ENCODE data around the gene BCAR1. TPM values are rescaled to one million over a fixed set of nuclear protein-coding genes. Genes with fewer than 3 reads are reported as not detected.

Gene BCAR1
- total RNA-seq, 5 donors from 2014 or later (not counting 1 experiment from before 2014, with no cell fraction given) = 0.49 to 1.6 (median 0.98) TPM

DNA sequence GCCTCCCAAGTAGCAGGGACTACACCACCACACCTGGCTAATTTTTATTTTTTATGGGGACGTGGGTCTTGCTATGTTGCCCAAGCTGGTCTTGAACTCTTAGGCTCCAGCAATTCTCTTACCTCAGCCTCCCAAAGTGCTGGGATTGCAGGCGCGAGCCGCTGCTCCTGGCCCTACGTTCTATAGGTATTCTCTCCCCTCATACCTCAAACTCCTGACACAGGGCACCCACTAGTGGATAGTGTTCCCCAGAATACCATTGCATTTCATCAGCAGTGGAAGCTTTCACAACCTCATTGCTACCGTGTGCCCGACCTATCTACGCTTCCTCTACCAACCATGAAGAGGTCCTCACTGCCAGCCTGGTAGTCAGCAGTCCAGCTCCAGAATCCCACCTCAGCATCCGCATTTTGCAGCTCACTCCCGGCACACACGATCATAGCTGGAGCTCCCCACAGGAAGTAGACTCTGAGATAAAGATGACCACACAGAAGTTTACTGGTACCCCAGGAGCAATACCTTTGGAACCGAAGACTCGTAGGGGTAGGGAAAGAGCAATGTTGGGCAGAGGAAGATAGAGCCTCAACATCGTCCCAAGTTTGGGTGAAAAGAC, 53.8 kb downstream of the BCAR1 start:
- Histone ChIP-seq H3K4me3 (ENCODE audit: control insufficient read depth in 1 of 2, extremely low read depth in 1 of 2, low read length in 1 of 2) (no peak overlapping the region), H3K36me3 (ENCODE audit: control insufficient read depth in 2 of 2, extremely low read depth in 1 of 2, insufficient read depth in 1 of 2, low read length in 1 of 2) (no peaks in the 10 kb centered on the region), H3K4me1 (ENCODE audit: control insufficient read depth in 1 of 2, extremely low read depth in 1 of 2, insufficient read depth in 2 of 2, low read length in 2 of 2) (peaks cover 2 to 17% of the 10 kb centered on the region in 2 experiments), H3K9me3 (no peaks in the 10 kb centered on the region), H3K27ac (ENCODE audit: low read length) (no peak overlapping the region), H3K27me3 (replicated peaks in 1 of 2; ENCODE audit: control insufficient read depth in 2 of 2, extremely low read depth in 1 of 2, insufficient read depth in 2 of 2, low read length in 1 of 2) (peaks cover 0 to 32% of the 10 kb centered on the region in 2 experiments)
- ChIA-PET POLR2A (no interaction called here), CTCF (interaction anchor here (0.6 to 2.9 kb wide), 9 partner anchors 36 to 267 kb away, joined by 3 to 61 read pairs (median 3); partner anchors contain the start of genes CFDP1 (in 1 of the 2) and TMEM170A (in 1 of the 2))
- WGBS (ENCODE audit: insufficient coverage) = 51% methylated on average over 9 of the region's 14 CpGs
- no peak for DNase-seq
- Mint-ChIP-seq H3K4me1 (peaks cover 18 to 20% (median 18%) of the 10 kb centered on the region in 3 donors), H3K4me3 (no peak overlapping the region), H3K9me3 (no peaks in the 10 kb centered on the region), H3K27ac (no peak overlapping the region), H3K36me3 (no peaks in the 10 kb centered on the region), H3K27me3 (peaks cover 15 to 18% of the 10 kb centered on the region in 2 donors)
- no peak for ATAC-seq (replicated peaks in 1 of 4)

DNA sequence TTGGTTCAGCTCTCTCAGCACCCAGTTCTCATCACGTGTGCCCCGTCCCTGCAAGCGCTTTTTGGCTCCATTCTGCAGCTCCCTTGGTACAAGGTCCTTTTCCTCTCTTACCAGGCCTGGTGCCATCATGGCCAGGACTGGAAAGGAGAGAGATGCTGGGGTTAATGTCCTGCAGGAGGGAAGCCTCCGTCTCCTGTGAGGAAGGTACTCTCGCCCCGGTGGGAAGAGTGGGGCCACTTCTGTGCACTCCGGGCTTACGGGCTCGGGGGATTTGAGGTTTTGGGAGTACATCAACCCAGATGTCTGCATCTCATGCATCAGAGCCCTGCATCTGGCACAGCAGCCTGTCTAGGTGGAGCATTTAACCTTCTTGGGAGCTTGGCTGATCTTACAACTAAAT, 54.6 kb downstream of the BCAR1 start:
- H3K4me1 ChIP-seq (ENCODE audit: control insufficient read depth in 1 of 2, extremely low read depth in 1 of 2, insufficient read depth in 2 of 2, low read length in 2 of 2) = peaks cover 2 to 14% of the 10 kb centered on the region in 2 experiments
- H3K36me3 ChIP-seq (ENCODE audit: control insufficient read depth in 2 of 2, extremely low read depth in 1 of 2, insufficient read depth in 1 of 2, low read length in 1 of 2) = no peaks in the 10 kb centered on the region
- no peak overlapping the region for H3K27ac Mint-ChIP-seq
- no peaks in the 10 kb centered on the region for H3K9me3 Mint-ChIP-seq
- H3K36me3 Mint-ChIP-seq = no peaks in the 10 kb centered on the region
- ChIA-PET CTCF (interaction anchor here (0.6 to 1.0 kb wide), 3 partner anchors 13 to 185 kb away, joined by 3 to 6 read pairs (median 3); no protein-coding TSS in a partner anchor), POLR2A (no interaction called here)
- no peak overlapping the region for H3K27ac ChIP-seq (ENCODE audit: low read length)
- DNase-seq = no peak
- WGBS (ENCODE audit: insufficient coverage) = 75% methylated on average over 6 of the region's 9 CpGs
- peaks cover 15 to 16% (median 16%) of the 10 kb centered on the region in 3 donors for H3K4me1 Mint-ChIP-seq
- H3K4me3 Mint-ChIP-seq = no peak overlapping the region
- no peaks in the 10 kb centered on the region for H3K9me3 ChIP-seq
- H3K27me3 Mint-ChIP-seq = peaks cover 16 to 18% of the 10 kb centered on the region in 2 donors
- ATAC-seq (replicated peaks in 1 of 4) = no peak
- peaks cover 0 to 32% of the 10 kb centered on the region in 2 experiments for H3K27me3 ChIP-seq (replicated peaks in 1 of 2; ENCODE audit: control insufficient read depth in 2 of 2, extremely low read depth in 1 of 2, insufficient read depth in 2 of 2, low read length in 1 of 2)
- H3K4me3 ChIP-seq (ENCODE audit: control insufficient read depth in 1 of 2, extremely low read depth in 1 of 2, low read length in 1 of 2) = no peak overlapping the region

DNA sequence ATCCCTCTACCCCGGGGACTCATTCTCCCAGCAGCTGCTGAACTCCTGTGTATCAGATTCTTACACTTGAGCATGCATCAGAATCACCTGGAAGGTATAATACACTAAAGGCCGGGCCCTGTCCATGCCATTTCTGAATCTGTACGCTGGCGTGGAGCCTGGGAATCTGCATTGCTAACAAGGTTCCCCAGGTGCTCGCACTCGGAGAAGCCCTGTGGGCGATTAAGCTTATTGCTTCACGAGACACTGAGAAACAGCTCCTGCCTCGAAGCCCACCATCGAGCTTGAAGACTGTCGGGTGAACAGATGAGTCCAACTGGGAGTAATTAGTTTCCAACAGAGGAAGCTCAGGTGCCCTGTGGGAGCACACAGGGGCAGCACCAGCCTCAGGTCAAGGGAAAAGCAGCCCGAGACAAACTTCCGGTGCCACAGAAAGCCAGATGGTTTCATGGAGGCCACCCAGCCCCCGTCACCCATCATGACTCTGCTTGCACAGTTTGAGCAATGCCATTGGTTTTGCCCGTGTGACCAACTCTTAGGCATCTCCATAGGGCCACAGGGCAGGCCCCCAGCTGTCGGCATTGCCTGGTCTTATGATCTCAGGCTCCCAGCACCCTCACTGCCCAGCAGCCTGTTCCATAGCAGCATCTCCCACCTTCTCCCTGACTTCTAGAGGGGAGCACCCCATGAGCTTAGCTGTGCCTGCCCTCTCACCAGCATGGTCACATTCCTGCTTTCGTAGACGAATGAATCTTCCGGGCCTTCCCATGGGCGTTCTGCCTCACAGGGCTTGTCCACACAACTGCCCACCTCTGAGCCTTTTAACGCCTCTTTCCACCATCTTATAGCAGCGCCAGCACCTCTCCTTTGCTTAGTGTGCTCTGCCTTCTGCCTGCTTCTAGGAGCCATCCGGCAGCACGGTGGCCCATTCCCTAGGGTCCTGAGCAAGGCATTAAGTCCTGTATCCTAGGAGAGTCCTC, 55.3 kb downstream of the BCAR1 start:
- H3K27me3 Mint-ChIP-seq = peaks cover 16 to 18% of the 10 kb centered on the region in 2 donors
- no peaks in the 10 kb centered on the region for H3K36me3 ChIP-seq (ENCODE audit: control insufficient read depth in 2 of 2, extremely low read depth in 1 of 2, insufficient read depth in 1 of 2, low read length in 1 of 2)
- ATAC-seq (replicated peaks in 1 of 4) = no peak
- no peak overlapping the region for H3K4me3 Mint-ChIP-seq
- H3K27ac ChIP-seq (ENCODE audit: low read length) = no peak overlapping the region
- H3K9me3 Mint-ChIP-seq = no peaks in the 10 kb centered on the region
- WGBS (ENCODE audit: insufficient coverage) = 84% methylated on average over 24 of the region's 24 CpGs
- POLR2A ChIA-PET = no interaction called here
- H3K36me3 Mint-ChIP-seq = no peaks in the 10 kb centered on the region
- no peak for DNase-seq
- CTCF ChIA-PET = interaction anchor here (0.6 to 1.0 kb wide), 4 partner anchors 12 to 209 kb away, joined by 3 to 11 read pairs (median 4); no protein-coding TSS in a partner anchor
- no peak overlapping the region for H3K4me3 ChIP-seq (ENCODE audit: control insufficient read depth in 1 of 2, extremely low read depth in 1 of 2, low read length in 1 of 2)
- peaks cover 8 to 11% (median 10%) of the 10 kb centered on the region in 3 donors for H3K4me1 Mint-ChIP-seq
- peaks cover under 1 to 9% of the 10 kb centered on the region in 2 experiments for H3K4me1 ChIP-seq (ENCODE audit: control insufficient read depth in 1 of 2, extremely low read depth in 1 of 2, insufficient read depth in 2 of 2, low read length in 2 of 2)
- H3K27ac Mint-ChIP-seq = no peak overlapping the region
- H3K27me3 ChIP-seq (replicated peaks in 1 of 2; ENCODE audit: control insufficient read depth in 2 of 2, extremely low read depth in 1 of 2, insufficient read depth in 2 of 2, low read length in 1 of 2) = peaks cover 0 to 32% of the 10 kb centered on the region in 2 experiments
- no peaks in the 10 kb centered on the region for H3K9me3 ChIP-seq

DNA sequence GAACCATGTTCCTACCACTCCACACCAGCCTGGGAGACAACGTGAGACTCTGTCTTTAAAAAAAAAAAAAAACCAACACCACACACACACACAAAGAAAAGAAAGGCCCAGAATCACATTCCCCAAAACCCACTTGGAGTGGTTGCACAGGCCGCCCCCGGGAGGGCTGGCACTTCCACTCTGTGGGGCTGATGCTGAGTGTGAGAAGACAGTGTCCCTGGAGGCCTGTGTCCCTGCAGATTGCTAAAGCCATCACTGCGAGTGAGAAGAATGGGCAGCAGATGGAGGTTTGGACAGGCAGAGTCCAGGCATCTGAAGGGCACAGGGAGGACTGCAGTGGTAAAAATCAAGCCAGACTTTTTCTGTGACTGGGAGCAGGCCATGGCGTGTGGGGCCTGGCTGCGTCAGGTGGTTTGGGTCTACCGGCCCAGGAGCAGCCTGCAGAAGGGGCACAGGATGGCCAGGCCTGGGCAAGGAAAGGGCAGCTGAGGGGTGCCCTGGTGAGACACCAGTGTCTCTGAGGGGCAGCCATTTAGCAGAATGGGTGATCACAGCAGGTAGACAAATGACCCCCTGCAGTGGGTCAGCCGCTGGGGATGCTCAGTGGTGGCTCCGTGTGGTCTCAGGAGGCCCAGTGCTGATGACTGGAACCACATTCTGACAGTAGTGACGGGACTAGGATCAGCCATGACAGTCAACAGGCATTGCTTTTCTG, 57.5 kb downstream of the BCAR1 start:
- Histone ChIP-seq H3K27me3 (replicated peaks in 1 of 2; ENCODE audit: control insufficient read depth in 2 of 2, extremely low read depth in 1 of 2, insufficient read depth in 2 of 2, low read length in 1 of 2) (peaks cover 0 to 33% of the 10 kb centered on the region in 2 experiments), H3K4me3 (ENCODE audit: control insufficient read depth in 1 of 2, extremely low read depth in 1 of 2, low read length in 1 of 2) (no peak overlapping the region), H3K27ac (ENCODE audit: low read length) (no peak overlapping the region), H3K4me1 (ENCODE audit: control insufficient read depth in 1 of 2, extremely low read depth in 1 of 2, insufficient read depth in 2 of 2, low read length in 2 of 2) (no peaks in the 10 kb centered on the region), H3K36me3 (ENCODE audit: control insufficient read depth in 2 of 2, extremely low read depth in 1 of 2, insufficient read depth in 1 of 2, low read length in 1 of 2) (no peaks in the 10 kb centered on the region), H3K9me3 (no peaks in the 10 kb centered on the region)
- no peak overlapping the region for H3K4me3 Mint-ChIP-seq
- H3K9me3 Mint-ChIP-seq = no peaks in the 10 kb centered on the region
- H3K4me1 Mint-ChIP-seq = no peaks in the 10 kb centered on the region
- ChIA-PET POLR2A (no interaction called here), CTCF (no interaction called here)
- H3K36me3 Mint-ChIP-seq = no peaks in the 10 kb centered on the region
- WGBS (ENCODE audit: insufficient coverage) = 88% methylated on average over 7 of the region's 10 CpGs
- no peak overlapping the region for H3K27ac Mint-ChIP-seq
- peaks cover 16 to 18% of the 10 kb centered on the region in 2 donors for H3K27me3 Mint-ChIP-seq
- DNase-seq (no peak), ATAC-seq (replicated peaks in 1 of 4) (no peak)

DNA sequence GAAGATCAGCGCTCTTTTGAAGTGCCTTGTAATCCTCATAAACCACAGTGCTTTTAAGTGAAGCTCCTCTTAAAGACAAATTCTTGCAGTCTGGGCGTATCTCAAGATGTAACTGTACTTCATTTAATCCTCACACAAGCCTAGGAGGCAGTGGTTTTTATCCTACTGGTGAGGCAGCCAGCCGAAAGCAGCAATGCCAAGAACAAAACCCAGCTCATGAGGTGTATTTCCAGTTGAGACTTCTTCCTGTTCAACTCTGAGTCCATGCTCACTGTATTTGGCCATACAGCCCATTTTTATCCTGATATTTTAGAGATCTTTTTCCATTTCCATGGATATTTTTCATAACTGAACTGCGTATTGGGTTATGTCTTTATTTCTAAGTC, 58.2 kb downstream of the BCAR1 start:
- Mint-ChIP-seq H3K27ac (no peak overlapping the region), H3K4me3 (no peak overlapping the region), H3K9me3 (no peaks in the 10 kb centered on the region), H3K36me3 (no peaks in the 10 kb centered on the region), H3K4me1 (no peaks in the 10 kb centered on the region), H3K27me3 (peaks cover 12 to 16% of the 10 kb centered on the region in 2 donors)
- no peaks in the 10 kb centered on the region for H3K9me3 ChIP-seq
- no peak overlapping the region for H3K27ac ChIP-seq (ENCODE audit: low read length)
- ATAC-seq (replicated peaks in 1 of 4) (no peak), DNase-seq (no peak)
- no peaks in the 10 kb centered on the region for H3K4me1 ChIP-seq (ENCODE audit: control insufficient read depth in 1 of 2, extremely low read depth in 1 of 2, insufficient read depth in 2 of 2, low read length in 2 of 2)
- H3K27me3 ChIP-seq (replicated peaks in 1 of 2; ENCODE audit: control insufficient read depth in 2 of 2, extremely low read depth in 1 of 2, insufficient read depth in 2 of 2, low read length in 1 of 2) = peaks cover 0 to 32% of the 10 kb centered on the region in 2 experiments
- WGBS (ENCODE audit: insufficient coverage) = 80% methylated on average over 3 of the region's 4 CpGs
- ChIA-PET CTCF (no interaction called here), POLR2A (no interaction called here)
- no peak overlapping the region for H3K4me3 ChIP-seq (ENCODE audit: control insufficient read depth in 1 of 2, extremely low read depth in 1 of 2, low read length in 1 of 2)
- no peaks in the 10 kb centered on the region for H3K36me3 ChIP-seq (ENCODE audit: control insufficient read depth in 2 of 2, extremely low read depth in 1 of 2, insufficient read depth in 1 of 2, low read length in 1 of 2)
